Right atrium auricular region (tissue), 2 donors: ENCODE data around the gene GUK1. TPM values are rescaled to one million over a fixed set of nuclear protein-coding genes. Genes with fewer than 3 reads are reported as not detected.
"Not testable (repeated sequence)": the region's sequence is repeated elsewhere in the genome, so short reads cannot be mapped to it uniquely, and the experiment has no call there.

Experiments
- DNase-seq: peaks from one replicate; pipeline ENCODE4 v3.0.0-alpha.2; 2019; ENCODE audit warnings: low spot score
- H3K27ac ChIP-seq, 2 donors: fragments of 200-600 bp; sonication (generic); 1 replicate in 1 of 2; 2 replicates in 1 of 2; pipeline ENCODE4 v1.5.1; 2016 to 2019
- H3K27me3 ChIP-seq, 2 donors: fragments of 200-600 bp; sonication (generic); one replicate each; pipeline versions ENCODE4 v1.5.1 to v1.6.0; 2017 to 2019
- H3K36me3 ChIP-seq: fragments of 200-600 bp; sonication (generic); one replicate; pipeline ENCODE4 v1.5.1; 2016
- H3K4me1 ChIP-seq, 2 donors: fragments of 200-600 bp; sonication (generic); one replicate each; pipeline versions ENCODE4 v1.5.1 to v1.6.0; 2017 to 2019
- H3K4me3 ChIP-seq, 2 donors: fragments of 200-600 bp; sonication (generic); 1 replicate in 1 of 2; 2 replicates in 1 of 2; pipeline ENCODE4 v1.5.1; 2017 to 2019; ENCODE audit warnings: mild to moderate bottlenecking in 1 of 2, moderate library complexity in 1 of 2
- H3K9me3 ChIP-seq, 2 donors: fragments of 200-600 bp; sonication (generic); one replicate each; pipeline ENCODE4 v1.5.1; 2019
- CTCF ChIP-seq, 2 donors: fragments of 200-600 bp; sonication (generic); IDR thresholded peaks; one replicate each; pipeline ENCODE4 v1.5.1; 2019; ENCODE audit warnings: antibody characterized with exemption in 2 of 2
- total RNA-seq, 2 donors: library from RNA; depleted of rRNA; stranded (reverse); fragments of >200 nt; gene quantifications; one replicate each; pipeline ENCODE4 v1.1.0, GENCODE V29; 2016

The GUK1 gene
- total RNA-seq, 2 donors from 2014 or later: 179 to 277 TPM

- Histone ChIP-seq H3K27ac (no peak overlapping the region), H3K4me3 (no peak overlapping the region)
- no peak for DNase-seq
These were observed 41.0 kb downstream of the GUK1 start for GRCh38 chr1:228180959-228181644.

GRCh38 chr1:228181645-228182034 is 41.6 kb downstream of the GUK1 start:
- Histone ChIP-seq H3K27me3 (no peaks in the 10 kb centered on the region), H3K36me3 (no peaks in the 10 kb centered on the region), H3K9me3 (no peaks in the 10 kb centered on the region), H3K27ac (no peak overlapping the region), H3K4me3 (no peak overlapping the region), H3K4me1 (no peaks in the 10 kb centered on the region)
- DNase-seq: no peak
- TF ChIP-seq CTCF (IDR thresholded peaks at IDR 0.05): no peak

More at GRCh38 chr1:228180959-228181644, 41.0 kb downstream of the GUK1 start:
- Histone ChIP-seq H3K9me3 (no peaks in the 10 kb centered on the region), H3K36me3 (peaks cover 4% of the 10 kb centered on the region), H3K27me3 (no peaks in the 10 kb centered on the region), H3K4me1 (no peaks in the 10 kb centered on the region)
- no peak for TF ChIP-seq CTCF (IDR thresholded peaks at IDR 0.05)

GRCh38 chr1:228182296-228183030 is 42.4 kb downstream of the GUK1 start:
- Histone ChIP-seq H3K27me3 (no peaks in the 10 kb centered on the region), H3K4me1 (no peaks in the 10 kb centered on the region), H3K36me3 (no peaks in the 10 kb centered on the region), H3K9me3 (no peaks in the 10 kb centered on the region), H3K4me3 (no peak overlapping the region), H3K27ac (no peak overlapping the region)
- no peak for TF ChIP-seq CTCF (IDR thresholded peaks at IDR 0.05)
- DNase-seq: no peak

GRCh38 chr1:228184152-228184551 is 44.1 kb downstream of the GUK1 start:
- DNase-seq: no peak
- Histone ChIP-seq H3K27me3 (no peaks in the 10 kb centered on the region), H3K4me1 (no peaks in the 10 kb centered on the region), H3K9me3 (peaks cover 0 to 7% of the 10 kb centered on the region in 2 donors), H3K4me3 (no peak overlapping the region), H3K27ac (no peak overlapping the region), H3K36me3 (no peaks in the 10 kb centered on the region)
- TF ChIP-seq CTCF (IDR thresholded peaks at IDR 0.05): no peak

- H3K9me3 ChIP-seq: peaks cover 0 to 7% of the 10 kb centered on the region in 2 donors
- no peak for TF ChIP-seq CTCF (IDR thresholded peaks at IDR 0.05)
- no peak overlapping the region for H3K4me3 ChIP-seq
- H3K4me1 ChIP-seq: no peaks in the 10 kb centered on the region
- no peaks in the 10 kb centered on the region for H3K36me3 ChIP-seq
- no peak overlapping the region for H3K27ac ChIP-seq
- H3K27me3 ChIP-seq: no peaks in the 10 kb centered on the region
- no peak for DNase-seq
These were observed 45.5 kb downstream of the GUK1 start for GRCh38 chr1:228185641-228185965.

- not testable (repeated sequence) for H3K27ac ChIP-seq, H3K4me3 ChIP-seq, H3K4me1 ChIP-seq, H3K9me3 ChIP-seq, DNase-seq, H3K36me3 ChIP-seq, H3K27me3 ChIP-seq
These were observed 48.2 kb downstream of the GUK1 start for GRCh38 chr1:228188249-228188648.
